Spleen (tissue), 11 donors: Measurements from ENCODE around the gene SNAPC2. TPM values are rescaled to one million over a fixed set of nuclear protein-coding genes. Genes with fewer than 3 reads are reported as not detected.

Experiments used
- DNase-seq: peaks from one replicate; pipeline ENCODE4 v3.0.0-alpha.2; 2020
- H3K27ac ChIP-seq, 8 donors: fragments of 200-600 bp; sonication (generic) in 7 of 8; 1 replicate in 4 of 8; 2 replicates in 4 of 8; pipeline versions ENCODE4 v1.5.0 to v1.8.0; 2016 to 2021; ENCODE audit warnings: inconsistent platforms in 4 of 8, mild to moderate bottlenecking in 4 of 8, moderate library complexity in 1 of 8
- H3K27me3 ChIP-seq, 7 donors: fragments of 200-600 bp; sonication (generic) in 6 of 7; replicated peaks in 1 of 7; 1 replicate in 4 of 7; 2 replicates in 3 of 7; pipeline versions ENCODE4 v1.5.0 to v1.8.0; 2016 to 2021; ENCODE audit warnings: inconsistent platforms in 3 of 7, mild to moderate bottlenecking in 1 of 7
- H3K36me3 ChIP-seq, 6 donors: fragments of 200-600 bp; sonication (generic) in 5 of 6; 1 replicate in 4 of 6; 2 replicates in 2 of 6; pipeline versions ENCODE4 v1.5.0 to v1.8.0; 2016 to 2021; ENCODE audit warnings: inconsistent platforms in 2 of 6
- H3K4me1 ChIP-seq, 6 donors: fragments of 200-600 bp; sonication (generic) in 5 of 6; 1 replicate in 3 of 6; 2 replicates in 3 of 6; pipeline versions ENCODE4 v1.5.0 to v1.8.0; 2016 to 2021; ENCODE audit warnings: inconsistent platforms in 3 of 6
- H3K4me3 ChIP-seq, 8 donors: fragments of 200-600 bp; sonication (generic) in 7 of 8; 1 replicate in 4 of 8; 2 replicates in 4 of 8; pipeline versions ENCODE4 v1.5.0 to v1.8.0; 2016 to 2021; ENCODE audit warnings: inconsistent platforms in 4 of 8, mild to moderate bottlenecking in 4 of 8, moderate library complexity in 2 of 8
- H3K9me3 ChIP-seq, 8 donors: fragments of 200-600 bp; sonication (generic) in 7 of 8; 1 replicate in 4 of 8; 2 replicates in 4 of 8; pipeline versions ENCODE4 v1.5.0 to v1.8.0; 2016 to 2021; ENCODE audit warnings: inconsistent platforms in 4 of 8
- POLR2A ChIP-seq, 3 donors: fragments of 450-650 bp; IDR thresholded peaks; one replicate each; pipeline ENCODE4 v1.5.1; 2017; ENCODE audit warnings: antibody characterized with exemption in 3 of 3, mild to moderate bottlenecking in 1 of 3
- POLR2AphosphoS5 ChIP-seq, 3 donors: sonication (generic); formaldehyde crosslinking; IDR thresholded peaks; one replicate each; pipeline ENCODE4 v1.5.1; 2017; ENCODE audit warnings: antibody characterized with exemption in 3 of 3
- WGBS, 5 donors: extraction: QIAGEN DNeasy Blood & Tissue Kit in 3 of 5; methylation state at CpG; one replicate each; pipeline versions ENCODE4 v1.1.5 to v1.1.7; 2013 to 2018; 5-methylcytosine and 5-hydroxymethylcytosine counted together
- intact Hi-C: fragments of 100-400 bp; cut with DNase I; formaldehyde crosslinking; loops from one replicate; pipeline ENCODE4 v1.15.0; 2023; ENCODE audit warnings: low total_unique reads
- polyA plus RNA-seq, 3 donors: library from polyadenylated mRNA; stranded (reverse); fragments of 200-250 nt; gene quantifications; one replicate each; pipeline ENCODE4 v1.2.1, GENCODE V29; 2013
- total RNA-seq, 7 donors: library from RNA; depleted of rRNA in 3 of 7; stranded (reverse); fragments of >200 nt in 3 of 7; fragmentation: NEBNext Ultra II Directional in 4 of 7; extraction: Animal tissue kit (Norgen Biotek cat#: 25700) in 4 of 7; gene quantifications; one replicate each; pipeline versions ENCODE4 v1.1.0 to v1.2.1, GENCODE V29; 2016 to 2021
- TF ChIP-seq, protein P1 (sequence below), 11 experiments: fragments of 200-600 bp in 7 of 11; fragments of 450-650 bp in 4 of 11; sonication (generic) in 4 of 11; IDR thresholded peaks in 8 of 11; conservative IDR thresholded peaks in 3 of 11; 1 replicate in 7 of 11; 2 replicates in 4 of 11; pipeline versions ENCODE4 v1.4.0 to v1.8.0; 2016 to 2021; ENCODE audit warnings: antibody characterized with exemption in 11 of 11, inconsistent platforms in 4 of 11, mild to moderate bottlenecking in 1 of 11
- donor health status: healthy with polysubstance abuse.
- donor health status: DM: no; HTN: no; CAD: no; lungs with moderate emphysema.
- donor health status: DM: no; HTN: no; CAD: no.
- donor health status: Bipolar disorder and iron deficiency.
- donor health status: healthy.
- donor health status: DM: no; HTN: no; CAD: no.
- donor health status: DM: yes; HTN: yes; CAD: no.

SNAPC2 gene
- total and polyA plus RNA-seq, 10 donors, result 13.1 to 23.9 (median 18.5) TPM

GRCh38 chr19:7932276-7932929 lies 12.3 kb downstream of the SNAPC2 start:
- WGBS, 5 donors, result 79 to 92% (median 86%) methylated on average over 21 to 32 of the region's 32 CpGs
- H3K4me3 ChIP-seq, result peak overlapping the region in 2 of 8 donors; percentile 0 to 56
- peaks cover 4 to 85% (median 71%) of the 10 kb centered on the region in 6 donors for H3K36me3 ChIP-seq
- intact Hi-C loops, result no loop called here
- DNase-seq, result no peak
- no peaks in the 10 kb centered on the region for H3K9me3 ChIP-seq
- H3K27me3 ChIP-seq, result no peaks in the 10 kb centered on the region
- peaks cover 0 to 72% (median 42%) of the 10 kb centered on the region in 6 donors for H3K4me1 ChIP-seq
- TF ChIP-seq POLR2A (IDR thresholded peaks at IDR 0.05) (no peak), POLR2AphosphoS5 (IDR thresholded peaks at IDR 0.05) (no peak)
- TF ChIP-seq, protein P1, sequence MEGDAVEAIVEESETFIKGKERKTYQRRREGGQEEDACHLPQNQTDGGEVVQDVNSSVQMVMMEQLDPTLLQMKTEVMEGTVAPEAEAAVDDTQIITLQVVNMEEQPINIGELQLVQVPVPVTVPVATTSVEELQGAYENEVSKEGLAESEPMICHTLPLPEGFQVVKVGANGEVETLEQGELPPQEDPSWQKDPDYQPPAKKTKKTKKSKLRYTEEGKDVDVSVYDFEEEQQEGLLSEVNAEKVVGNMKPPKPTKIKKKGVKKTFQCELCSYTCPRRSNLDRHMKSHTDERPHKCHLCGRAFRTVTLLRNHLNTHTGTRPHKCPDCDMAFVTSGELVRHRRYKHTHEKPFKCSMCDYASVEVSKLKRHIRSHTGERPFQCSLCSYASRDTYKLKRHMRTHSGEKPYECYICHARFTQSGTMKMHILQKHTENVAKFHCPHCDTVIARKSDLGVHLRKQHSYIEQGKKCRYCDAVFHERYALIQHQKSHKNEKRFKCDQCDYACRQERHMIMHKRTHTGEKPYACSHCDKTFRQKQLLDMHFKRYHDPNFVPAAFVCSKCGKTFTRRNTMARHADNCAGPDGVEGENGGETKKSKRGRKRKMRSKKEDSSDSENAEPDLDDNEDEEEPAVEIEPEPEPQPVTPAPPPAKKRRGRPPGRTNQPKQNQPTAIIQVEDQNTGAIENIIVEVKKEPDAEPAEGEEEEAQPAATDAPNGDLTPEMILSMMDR (IDR thresholded peaks at IDR 0.05 in 8 of 11, conservative IDR thresholded peaks at IDR 0.05 in 3 of 11), result no peak
- peak overlapping the region in 7 of 8 donors; percentile 46 to 85 (median 79) for H3K27ac ChIP-seq

DNA sequence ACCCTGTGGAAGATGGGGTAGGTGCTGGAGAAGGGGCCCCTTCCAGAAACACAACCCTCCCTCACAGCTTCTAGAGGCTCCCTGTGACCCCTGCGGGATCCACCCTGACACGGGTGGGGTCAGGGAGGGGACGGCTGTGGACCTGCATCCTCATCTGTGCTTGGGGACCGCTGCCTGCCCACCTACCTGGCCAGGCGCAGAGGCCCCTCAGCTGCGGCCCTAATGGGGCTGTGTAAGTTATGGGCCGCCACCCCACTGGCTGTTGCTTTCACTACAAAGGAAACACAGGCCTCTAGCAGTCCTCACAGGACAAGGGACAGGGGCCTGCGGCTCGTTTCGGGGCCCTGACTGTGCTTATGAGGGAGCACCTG lies 12.8 kb downstream of the SNAPC2 start:
- Histone ChIP-seq H3K36me3 (peaks cover 4 to 90% (median 76%) of the 10 kb centered on the region in 6 donors), H3K27ac (peak overlapping the region in 7 of 8 donors; percentile 42 to 85 (median 79)), H3K4me1 (peaks cover 0 to 67% (median 39%) of the 10 kb centered on the region in 6 donors), H3K27me3 (no peaks in the 10 kb centered on the region), H3K9me3 (no peaks in the 10 kb centered on the region), H3K4me3 (peak overlapping the region in 4 of 8 donors; percentile 0 to 56 (median 6))
- no peak for DNase-seq
- TF ChIP-seq, protein P1 (IDR thresholded peaks at IDR 0.05 in 8 of 11, conservative IDR thresholded peaks at IDR 0.05 in 3 of 11), result no peak
- TF ChIP-seq POLR2A (IDR thresholded peaks at IDR 0.05) (no peak), POLR2AphosphoS5 (IDR thresholded peaks at IDR 0.05) (no peak)
- intact Hi-C loops, result no loop called here
- 80 to 97% (median 89%) methylated on average over 6 to 10 of the region's 10 CpGs for WGBS, 5 donors

DNA sequence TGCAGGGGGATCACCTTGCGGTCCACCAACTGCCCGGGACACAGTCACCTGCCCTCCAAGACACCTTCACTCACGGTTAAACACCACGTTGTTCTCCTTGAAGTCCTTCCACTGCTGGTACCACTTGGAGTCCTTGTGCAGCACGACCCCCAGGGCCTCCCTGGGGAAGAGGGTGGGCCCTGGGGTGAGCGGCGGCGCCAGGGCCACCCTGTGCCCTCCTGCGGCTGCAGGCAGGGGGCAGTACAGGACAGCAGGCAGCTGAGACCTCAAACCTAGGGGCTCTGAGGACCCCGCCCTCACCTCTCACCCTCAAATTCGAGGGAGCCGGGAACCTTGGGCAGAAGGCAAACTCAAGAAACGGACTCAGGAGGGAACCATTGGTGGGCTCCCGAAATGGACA lies 13.3 kb downstream of the SNAPC2 start:
- TF ChIP-seq POLR2AphosphoS5 (IDR thresholded peaks at IDR 0.05) (no peak), POLR2A (IDR thresholded peaks at IDR 0.05) (no peak)
- TF ChIP-seq, protein P1 (IDR thresholded peaks at IDR 0.05 in 8 of 11, conservative IDR thresholded peaks at IDR 0.05 in 3 of 11), result peak in 9 of 11 experiments; percentile 4 to 58 (median 39)
- Histone ChIP-seq H3K4me1 (peaks cover 0 to 64% (median 37%) of the 10 kb centered on the region in 6 donors), H3K9me3 (no peaks in the 10 kb centered on the region), H3K27ac (peak overlapping the region; percentile 32 to 85 (median 78)), H3K27me3 (no peaks in the 10 kb centered on the region), H3K36me3 (peaks cover 4 to 95% (median 79%) of the 10 kb centered on the region in 6 donors), H3K4me3 (peak overlapping the region in 6 of 8 donors; percentile 0 to 56 (median 2))
- WGBS, 5 donors, result 78 to 83% (median 80%) methylated on average over 8 to 14 of the region's 14 CpGs
- no peak for DNase-seq
- intact Hi-C loops, result no loop called here
